HEK293 (cell line): ENCODE results near the gene SETD1B.

Experiments
- EGR2 ChIP-seq: fragments of 450-650 bp; formaldehyde crosslinking; IDR thresholded peaks from 2 replicates; pipeline ENCODE4 v1.5.1; 2016; ENCODE audit warnings: low read depth, missing biosample characterization, missing genetic modification characterization
- HOXA7 ChIP-seq: sonication (generic); formaldehyde crosslinking; IDR thresholded peaks from 2 replicates; pipeline ENCODE4 v1.8.1; 2022; ENCODE audit warnings: missing genetic modification reagents, borderline replicate concordance
- KLF16 ChIP-seq: fragments of 450-650 bp; formaldehyde crosslinking; IDR thresholded peaks from 2 replicates; pipeline ENCODE4 v1.5.1; 2017; ENCODE audit warnings: missing biosample characterization, missing genetic modification characterization
- OSR2 ChIP-seq: fragments of 450-650 bp; formaldehyde crosslinking; IDR thresholded peaks from 2 replicates; pipeline ENCODE4 v1.5.1; 2016; ENCODE audit warnings: missing biosample characterization, missing genetic modification characterization
- SP7 ChIP-seq: fragments of 450-650 bp; formaldehyde crosslinking; IDR thresholded peaks from 2 replicates; pipeline ENCODE4 v1.5.1; 2016; ENCODE audit warnings: missing biosample characterization, missing genetic modification characterization
- YY1 ChIP-seq: fragments of 450-650 bp; formaldehyde crosslinking; IDR thresholded peaks from 2 replicates; pipeline ENCODE4 v1.5.1; 2018; ENCODE audit warnings: missing biosample characterization, missing genetic modification characterization
- ZBTB17 ChIP-seq: fragments of 450-650 bp; formaldehyde crosslinking; IDR thresholded peaks from 2 replicates; pipeline ENCODE4 v1.5.1; 2016; ENCODE audit warnings: missing biosample characterization, missing genetic modification characterization
- ZBTB20 ChIP-seq: fragments of 450-650 bp; formaldehyde crosslinking; IDR thresholded peaks from 2 replicates; pipeline ENCODE4 v1.5.1; 2016; ENCODE audit warnings: missing biosample characterization, missing genetic modification characterization
- ZFHX2 ChIP-seq: fragments of 450-650 bp; formaldehyde crosslinking; conservative IDR thresholded peaks from 2 replicates; pipeline ENCODE4 v1.5.1; 2016; ENCODE audit warnings: missing biosample characterization, missing genetic modification characterization
- ZFP37 ChIP-seq: fragments of 450-650 bp; formaldehyde crosslinking; IDR thresholded peaks from 2 replicates; pipeline ENCODE4 v1.5.1; 2016; ENCODE audit warnings: missing biosample characterization, missing genetic modification characterization
- ZNF214 ChIP-seq: fragments of 450-650 bp; formaldehyde crosslinking; IDR thresholded peaks from 2 replicates; pipeline ENCODE4 v1.5.1; 2017; ENCODE audit warnings: missing biosample characterization, mild to moderate bottlenecking, missing genetic modification characterization, borderline replicate concordance
- ZNF335 ChIP-seq: fragments of 450-650 bp; formaldehyde crosslinking; conservative IDR thresholded peaks from 2 replicates; pipeline ENCODE4 v1.5.1; 2016; ENCODE audit warnings: missing biosample characterization, missing genetic modification characterization
- ZNF341 ChIP-seq: fragments of 450-650 bp; formaldehyde crosslinking; IDR thresholded peaks from 2 replicates; pipeline ENCODE4; 2016; ENCODE audit warnings: low read depth, missing biosample characterization, missing genetic modification characterization
- ZNF416 ChIP-seq: fragments of 450-650 bp; formaldehyde crosslinking; IDR thresholded peaks from 2 replicates; pipeline ENCODE4 v1.5.1; 2016; ENCODE audit warnings: missing biosample characterization, missing genetic modification characterization
- ZNF521 ChIP-seq: fragments of 450-650 bp; formaldehyde crosslinking; IDR thresholded peaks from 2 replicates; pipeline ENCODE4 v1.5.1; 2017; ENCODE audit warnings: missing biosample characterization, mild to moderate bottlenecking, missing genetic modification characterization
- ZNF629 ChIP-seq: fragments of 450-650 bp; formaldehyde crosslinking; IDR thresholded peaks from 2 replicates; pipeline ENCODE4 v1.5.1; 2017; ENCODE audit warnings: missing biosample characterization, missing genetic modification characterization
- ZNF654 ChIP-seq: fragments of 450-650 bp; formaldehyde crosslinking; IDR thresholded peaks from 2 replicates; pipeline ENCODE4 v1.5.1; 2016; ENCODE audit warnings: low read depth, missing biosample characterization, missing genetic modification characterization
- TF ChIP-seq, protein P1 (sequence below): fragments of 450-650 bp; formaldehyde crosslinking; IDR thresholded peaks from 2 replicates; pipeline ENCODE4 v1.5.1; 2016; ENCODE audit warnings: missing biosample characterization, missing genetic modification characterization
- TF ChIP-seq, protein P2 (sequence below): fragments of 450-650 bp; formaldehyde crosslinking; IDR thresholded peaks from 2 replicates; pipeline ENCODE4 v1.5.1; 2016; ENCODE audit warnings: missing biosample characterization, missing genetic modification characterization
- TF ChIP-seq, protein P3 (sequence below): fragments of 450-650 bp; formaldehyde crosslinking; IDR thresholded peaks from 2 replicates; pipeline ENCODE4 v1.5.1; 2016; ENCODE audit warnings: missing biosample characterization, missing genetic modification characterization, borderline replicate concordance
- TF ChIP-seq, protein P4 (sequence below): fragments of 450-650 bp; IDR thresholded peaks from 2 replicates; pipeline ENCODE4 v1.5.1; 2018; ENCODE audit warnings: missing biosample characterization, missing genetic modification characterization
- TF ChIP-seq, protein P5 (sequence below): fragments of 450-650 bp; formaldehyde crosslinking; IDR thresholded peaks from 2 replicates; pipeline ENCODE4 v1.5.1; 2016; ENCODE audit warnings: missing biosample characterization, missing genetic modification characterization
- TF ChIP-seq, protein P6 (sequence below): fragments of 450-650 bp; formaldehyde crosslinking; IDR thresholded peaks from 2 replicates; pipeline ENCODE4 v1.5.1; 2017; ENCODE audit warnings: missing biosample characterization, missing genetic modification characterization
- TF ChIP-seq, protein P7 (sequence below): fragments of 450-650 bp; formaldehyde crosslinking; IDR thresholded peaks from 2 replicates; pipeline ENCODE4 v1.5.1; 2016; ENCODE audit warnings: missing biosample characterization, missing genetic modification characterization
- TF ChIP-seq, protein P8 (sequence below): fragments of 450-650 bp; formaldehyde crosslinking; IDR thresholded peaks from 2 replicates; pipeline ENCODE4 v1.5.1; 2016; ENCODE audit warnings: missing biosample characterization, missing genetic modification characterization

Gene SETD1B

DNA sequence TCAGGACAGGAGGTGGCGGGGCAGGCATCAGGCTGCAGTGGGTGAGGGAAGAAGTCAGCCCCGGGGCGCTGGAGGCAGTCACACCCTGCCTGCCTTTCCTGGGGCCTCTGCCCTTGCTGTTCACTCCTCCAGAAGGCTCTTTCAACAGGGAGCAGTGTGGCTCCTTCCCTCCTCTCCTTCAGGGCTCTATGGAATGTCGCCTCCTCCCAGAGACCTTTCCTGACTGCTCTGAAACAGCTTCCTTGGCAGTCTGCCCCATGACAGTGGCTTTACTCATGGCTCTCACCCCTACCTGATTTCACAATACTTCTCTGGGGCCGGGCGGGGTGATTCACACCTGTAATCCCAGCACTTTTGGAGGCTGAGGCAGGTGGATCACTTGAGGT is 17.4 kb upstream of the SETD1B start (continued):
- TF ChIP-seq EGR2 (tag by site-specific recombination) (0 out of 2 replicates have a peak, but pooled peaks have one; percentile 15), ZBTB20 (tag by site-specific recombination) (0 out of 2 replicates have a peak, but pooled peaks have one; percentile 33), ZNF654 (tag by site-specific recombination) (no peak), ZNF629 (peak; percentile 38; the same call in 1 of the 2 replicates), SP7 (tag by site-specific recombination) (peak; percentile 65), ZNF335 (no peak), OSR2 (peak; percentile 52; the same call in 1 of the 2 replicates), ZFHX2 (tag by site-specific recombination) (peak; percentile 5; the same call in 1 of the 2 replicates), ZNF416 (no peak), KLF16 (no peak), ZBTB17 (tag by site-specific recombination) (peak; percentile 60), HOXA7 (no peak), ZNF341 (tag by site-specific recombination) (no peak), ZNF214 (tag by site-specific recombination) (no peak), ZNF521 (tag by site-specific recombination) (no peak), YY1 (tag by site-specific recombination) (no peak), ZFP37 (tag by site-specific recombination) (no peak)
- TF ChIP-seq, protein P1, sequence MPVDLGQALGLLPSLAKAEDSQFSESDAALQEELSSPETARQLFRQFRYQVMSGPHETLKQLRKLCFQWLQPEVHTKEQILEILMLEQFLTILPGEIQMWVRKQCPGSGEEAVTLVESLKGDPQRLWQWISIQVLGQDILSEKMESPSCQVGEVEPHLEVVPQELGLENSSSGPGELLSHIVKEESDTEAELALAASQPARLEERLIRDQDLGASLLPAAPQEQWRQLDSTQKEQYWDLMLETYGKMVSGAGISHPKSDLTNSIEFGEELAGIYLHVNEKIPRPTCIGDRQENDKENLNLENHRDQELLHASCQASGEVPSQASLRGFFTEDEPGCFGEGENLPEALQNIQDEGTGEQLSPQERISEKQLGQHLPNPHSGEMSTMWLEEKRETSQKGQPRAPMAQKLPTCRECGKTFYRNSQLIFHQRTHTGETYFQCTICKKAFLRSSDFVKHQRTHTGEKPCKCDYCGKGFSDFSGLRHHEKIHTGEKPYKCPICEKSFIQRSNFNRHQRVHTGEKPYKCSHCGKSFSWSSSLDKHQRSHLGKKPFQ (tag by site-specific recombination), result peak; percentile 72; the same call in 1 of the 2 replicates
- TF ChIP-seq, protein P2, sequence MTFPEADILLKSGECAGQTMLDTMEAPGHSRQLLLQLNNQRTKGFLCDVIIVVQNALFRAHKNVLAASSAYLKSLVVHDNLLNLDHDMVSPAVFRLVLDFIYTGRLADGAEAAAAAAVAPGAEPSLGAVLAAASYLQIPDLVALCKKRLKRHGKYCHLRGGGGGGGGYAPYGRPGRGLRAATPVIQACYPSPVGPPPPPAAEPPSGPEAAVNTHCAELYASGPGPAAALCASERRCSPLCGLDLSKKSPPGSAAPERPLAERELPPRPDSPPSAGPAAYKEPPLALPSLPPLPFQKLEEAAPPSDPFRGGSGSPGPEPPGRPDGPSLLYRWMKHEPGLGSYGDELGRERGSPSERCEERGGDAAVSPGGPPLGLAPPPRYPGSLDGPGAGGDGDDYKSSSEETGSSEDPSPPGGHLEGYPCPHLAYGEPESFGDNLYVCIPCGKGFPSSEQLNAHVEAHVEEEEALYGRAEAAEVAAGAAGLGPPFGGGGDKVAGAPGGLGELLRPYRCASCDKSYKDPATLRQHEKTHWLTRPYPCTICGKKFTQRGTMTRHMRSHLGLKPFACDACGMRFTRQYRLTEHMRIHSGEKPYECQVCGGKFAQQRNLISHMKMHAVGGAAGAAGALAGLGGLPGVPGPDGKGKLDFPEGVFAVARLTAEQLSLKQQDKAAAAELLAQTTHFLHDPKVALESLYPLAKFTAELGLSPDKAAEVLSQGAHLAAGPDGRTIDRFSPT, result peak; percentile 45
- TF ChIP-seq, protein P3, sequence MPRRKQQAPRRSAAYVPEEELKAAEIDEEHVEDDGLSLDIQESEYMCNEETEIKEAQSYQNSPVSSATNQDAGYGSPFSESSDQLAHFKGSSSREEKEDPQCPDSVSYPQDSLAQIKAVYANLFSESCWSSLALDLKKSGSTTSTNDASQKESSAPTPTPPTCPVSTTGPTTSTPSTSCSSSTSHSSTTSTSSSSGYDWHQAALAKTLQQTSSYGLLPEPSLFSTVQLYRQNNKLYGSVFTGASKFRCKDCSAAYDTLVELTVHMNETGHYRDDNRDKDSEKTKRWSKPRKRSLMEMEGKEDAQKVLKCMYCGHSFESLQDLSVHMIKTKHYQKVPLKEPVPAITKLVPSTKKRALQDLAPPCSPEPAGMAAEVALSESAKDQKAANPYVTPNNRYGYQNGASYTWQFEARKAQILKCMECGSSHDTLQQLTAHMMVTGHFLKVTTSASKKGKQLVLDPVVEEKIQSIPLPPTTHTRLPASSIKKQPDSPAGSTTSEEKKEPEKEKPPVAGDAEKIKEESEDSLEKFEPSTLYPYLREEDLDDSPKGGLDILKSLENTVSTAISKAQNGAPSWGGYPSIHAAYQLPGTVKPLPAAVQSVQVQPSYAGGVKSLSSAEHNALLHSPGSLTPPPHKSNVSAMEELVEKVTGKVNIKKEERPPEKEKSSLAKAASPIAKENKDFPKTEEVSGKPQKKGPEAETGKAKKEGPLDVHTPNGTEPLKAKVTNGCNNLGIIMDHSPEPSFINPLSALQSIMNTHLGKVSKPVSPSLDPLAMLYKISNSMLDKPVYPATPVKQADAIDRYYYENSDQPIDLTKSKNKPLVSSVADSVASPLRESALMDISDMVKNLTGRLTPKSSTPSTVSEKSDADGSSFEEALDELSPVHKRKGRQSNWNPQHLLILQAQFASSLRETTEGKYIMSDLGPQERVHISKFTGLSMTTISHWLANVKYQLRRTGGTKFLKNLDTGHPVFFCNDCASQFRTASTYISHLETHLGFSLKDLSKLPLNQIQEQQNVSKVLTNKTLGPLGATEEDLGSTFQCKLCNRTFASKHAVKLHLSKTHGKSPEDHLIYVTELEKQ (tag by site-specific recombination), result no peak
- TF ChIP-seq, protein P4, sequence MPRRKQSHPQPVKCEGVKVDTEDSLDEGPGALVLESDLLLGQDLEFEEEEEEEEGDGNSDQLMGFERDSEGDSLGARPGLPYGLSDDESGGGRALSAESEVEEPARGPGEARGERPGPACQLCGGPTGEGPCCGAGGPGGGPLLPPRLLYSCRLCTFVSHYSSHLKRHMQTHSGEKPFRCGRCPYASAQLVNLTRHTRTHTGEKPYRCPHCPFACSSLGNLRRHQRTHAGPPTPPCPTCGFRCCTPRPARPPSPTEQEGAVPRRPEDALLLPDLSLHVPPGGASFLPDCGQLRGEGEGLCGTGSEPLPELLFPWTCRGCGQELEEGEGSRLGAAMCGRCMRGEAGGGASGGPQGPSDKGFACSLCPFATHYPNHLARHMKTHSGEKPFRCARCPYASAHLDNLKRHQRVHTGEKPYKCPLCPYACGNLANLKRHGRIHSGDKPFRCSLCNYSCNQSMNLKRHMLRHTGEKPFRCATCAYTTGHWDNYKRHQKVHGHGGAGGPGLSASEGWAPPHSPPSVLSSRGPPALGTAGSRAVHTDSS (tag by site-specific recombination), result no peak
- TF ChIP-seq, protein P5, sequence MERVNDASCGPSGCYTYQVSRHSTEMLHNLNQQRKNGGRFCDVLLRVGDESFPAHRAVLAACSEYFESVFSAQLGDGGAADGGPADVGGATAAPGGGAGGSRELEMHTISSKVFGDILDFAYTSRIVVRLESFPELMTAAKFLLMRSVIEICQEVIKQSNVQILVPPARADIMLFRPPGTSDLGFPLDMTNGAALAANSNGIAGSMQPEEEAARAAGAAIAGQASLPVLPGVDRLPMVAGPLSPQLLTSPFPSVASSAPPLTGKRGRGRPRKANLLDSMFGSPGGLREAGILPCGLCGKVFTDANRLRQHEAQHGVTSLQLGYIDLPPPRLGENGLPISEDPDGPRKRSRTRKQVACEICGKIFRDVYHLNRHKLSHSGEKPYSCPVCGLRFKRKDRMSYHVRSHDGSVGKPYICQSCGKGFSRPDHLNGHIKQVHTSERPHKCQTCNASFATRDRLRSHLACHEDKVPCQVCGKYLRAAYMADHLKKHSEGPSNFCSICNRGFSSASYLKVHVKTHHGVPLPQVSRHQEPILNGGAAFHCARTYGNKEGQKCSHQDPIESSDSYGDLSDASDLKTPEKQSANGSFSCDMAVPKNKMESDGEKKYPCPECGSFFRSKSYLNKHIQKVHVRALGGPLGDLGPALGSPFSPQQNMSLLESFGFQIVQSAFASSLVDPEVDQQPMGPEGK (tag by site-specific recombination), result peak; percentile 56
- TF ChIP-seq, protein P6, sequence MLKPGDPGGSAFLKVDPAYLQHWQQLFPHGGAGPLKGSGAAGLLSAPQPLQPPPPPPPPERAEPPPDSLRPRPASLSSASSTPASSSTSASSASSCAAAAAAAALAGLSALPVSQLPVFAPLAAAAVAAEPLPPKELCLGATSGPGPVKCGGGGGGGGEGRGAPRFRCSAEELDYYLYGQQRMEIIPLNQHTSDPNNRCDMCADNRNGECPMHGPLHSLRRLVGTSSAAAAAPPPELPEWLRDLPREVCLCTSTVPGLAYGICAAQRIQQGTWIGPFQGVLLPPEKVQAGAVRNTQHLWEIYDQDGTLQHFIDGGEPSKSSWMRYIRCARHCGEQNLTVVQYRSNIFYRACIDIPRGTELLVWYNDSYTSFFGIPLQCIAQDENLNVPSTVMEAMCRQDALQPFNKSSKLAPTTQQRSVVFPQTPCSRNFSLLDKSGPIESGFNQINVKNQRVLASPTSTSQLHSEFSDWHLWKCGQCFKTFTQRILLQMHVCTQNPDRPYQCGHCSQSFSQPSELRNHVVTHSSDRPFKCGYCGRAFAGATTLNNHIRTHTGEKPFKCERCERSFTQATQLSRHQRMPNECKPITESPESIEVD (tag by site-specific recombination), result no peak
- TF ChIP-seq, protein P7, sequence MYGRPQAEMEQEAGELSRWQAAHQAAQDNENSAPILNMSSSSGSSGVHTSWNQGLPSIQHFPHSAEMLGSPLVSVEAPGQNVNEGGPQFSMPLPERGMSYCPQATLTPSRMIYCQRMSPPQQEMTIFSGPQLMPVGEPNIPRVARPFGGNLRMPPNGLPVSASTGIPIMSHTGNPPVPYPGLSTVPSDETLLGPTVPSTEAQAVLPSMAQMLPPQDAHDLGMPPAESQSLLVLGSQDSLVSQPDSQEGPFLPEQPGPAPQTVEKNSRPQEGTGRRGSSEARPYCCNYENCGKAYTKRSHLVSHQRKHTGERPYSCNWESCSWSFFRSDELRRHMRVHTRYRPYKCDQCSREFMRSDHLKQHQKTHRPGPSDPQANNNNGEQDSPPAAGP (tag by site-specific recombination), result peak; percentile 80; the same call in 1 of the 2 replicates
- TF ChIP-seq, protein P8, sequence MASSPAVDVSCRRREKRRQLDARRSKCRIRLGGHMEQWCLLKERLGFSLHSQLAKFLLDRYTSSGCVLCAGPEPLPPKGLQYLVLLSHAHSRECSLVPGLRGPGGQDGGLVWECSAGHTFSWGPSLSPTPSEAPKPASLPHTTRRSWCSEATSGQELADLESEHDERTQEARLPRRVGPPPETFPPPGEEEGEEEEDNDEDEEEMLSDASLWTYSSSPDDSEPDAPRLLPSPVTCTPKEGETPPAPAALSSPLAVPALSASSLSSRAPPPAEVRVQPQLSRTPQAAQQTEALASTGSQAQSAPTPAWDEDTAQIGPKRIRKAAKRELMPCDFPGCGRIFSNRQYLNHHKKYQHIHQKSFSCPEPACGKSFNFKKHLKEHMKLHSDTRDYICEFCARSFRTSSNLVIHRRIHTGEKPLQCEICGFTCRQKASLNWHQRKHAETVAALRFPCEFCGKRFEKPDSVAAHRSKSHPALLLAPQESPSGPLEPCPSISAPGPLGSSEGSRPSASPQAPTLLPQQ (tag by site-specific recombination), result 0 out of 2 replicates have a peak, but pooled peaks have one; percentile 17
